Stimulated activated CD8-positive, alpha-beta memory T cell treated with anti-CD3 and anti-CD28 coated beads, Interleukin-4, amount 100 ng/mL, for 24 hours (primary cell): ENCODE measurements around the gene GTF3C6.
A peak's percentile ranks its signal among the peaks of the same experiment; 100 is the strongest.
"Not testable (repeated sequence)": the region's sequence is repeated elsewhere in the genome, so short reads cannot be mapped to it uniquely, and the experiment has no call there.

Source experiments
- DNase-seq: peaks from one replicate; pipeline ENCODE4 v3.0.0-alpha.2; 2020; ENCODE audit warnings: low read depth

Gene GTF3C6, protein sequence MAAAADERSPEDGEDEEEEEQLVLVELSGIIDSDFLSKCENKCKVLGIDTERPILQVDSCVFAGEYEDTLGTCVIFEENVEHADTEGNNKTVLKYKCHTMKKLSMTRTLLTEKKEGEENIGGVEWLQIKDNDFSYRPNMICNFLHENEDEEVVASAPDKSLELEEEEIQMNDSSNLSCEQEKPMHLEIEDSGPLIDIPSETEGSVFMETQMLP

GRCh38 chr6:110958329-110959192, at the start of gene GTF3C6:
GTF3C6 (plus strand) TSS chr6:110958706; CDS start chr6:110958770, 64 bp downstream.
- DNase-seq: peak; percentile 83

DNA sequence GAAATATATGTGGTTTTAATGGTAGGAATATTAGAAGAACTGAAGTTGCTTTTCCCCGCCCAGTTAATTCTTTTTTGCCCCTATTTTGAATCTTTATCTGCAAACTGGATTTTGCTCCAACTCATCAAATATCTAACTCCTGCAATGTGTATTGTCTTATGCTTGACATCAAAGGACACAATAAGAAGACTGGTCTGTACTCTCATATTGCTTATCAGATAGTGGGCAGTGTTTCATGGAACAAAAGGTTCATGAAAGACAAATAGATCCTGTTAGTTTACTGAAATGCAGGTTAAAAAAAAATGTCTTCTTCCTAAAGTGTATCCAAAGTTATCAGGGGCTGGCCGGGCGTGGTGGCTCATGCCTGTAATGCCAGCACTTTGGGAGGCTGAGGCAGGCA, 27.7 kb upstream of the GTF3C6 start:
- DNase-seq: no peak

GRCh38 chr6:110933912-110934311, 24.6 kb upstream of the GTF3C6 start:
- DNase-seq: no peak

GRCh38 chr6:110934381-110934898, 24.1 kb upstream of the GTF3C6 start:
- DNase-seq: no peak

GRCh38 chr6:110935171-110935570, 23.3 kb upstream of the GTF3C6 start:
- DNase-seq: no peak

DNA sequence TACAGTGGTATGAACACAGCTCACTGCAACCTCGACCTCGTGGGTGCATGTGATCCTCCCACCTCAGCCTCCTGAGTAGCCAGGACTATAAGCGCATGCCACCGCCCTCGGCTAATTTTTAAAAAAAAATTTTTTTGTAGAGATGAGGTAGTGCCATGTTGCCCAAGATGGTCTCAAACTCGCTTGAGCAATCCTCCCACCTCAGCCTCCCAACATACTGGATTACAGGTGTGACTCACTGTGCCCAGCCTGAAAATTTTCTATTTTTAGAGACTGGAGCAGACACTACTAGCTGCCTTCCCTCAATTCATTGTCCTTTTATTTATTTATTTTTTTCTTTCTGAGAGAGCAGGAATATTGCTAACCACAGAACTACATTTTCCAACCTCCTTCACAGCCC, 20.3 kb upstream of the GTF3C6 start:
- DNase-seq: no peak

GRCh38 chr6:110939429-110940200, 18.9 kb upstream of the GTF3C6 start:
- no peak for DNase-seq

- DNase-seq: no peak
Observed at GRCh38 chr6:110944681-110945151, 13.8 kb upstream of the GTF3C6 start.

DNA sequence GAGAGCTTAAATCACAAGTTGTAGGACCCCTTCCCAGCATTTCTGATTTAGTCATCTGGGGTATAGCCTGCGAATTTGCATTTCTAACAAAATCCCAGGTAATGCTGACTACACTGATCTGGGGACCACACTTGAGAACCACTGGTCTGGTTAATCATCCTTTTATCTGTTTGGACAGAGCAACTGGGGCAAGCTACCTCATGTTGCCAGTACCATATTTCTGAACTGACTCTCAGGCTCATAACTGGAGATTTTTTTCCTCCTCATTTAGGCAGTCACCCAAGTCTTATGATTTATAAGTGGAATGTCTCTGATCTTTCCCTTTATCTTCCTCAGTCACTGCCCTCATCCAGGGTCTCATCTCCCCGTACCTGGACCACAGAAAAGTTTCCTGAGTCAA, 12.0 kb upstream of the GTF3C6 start:
- DNase-seq: no peak

DNA sequence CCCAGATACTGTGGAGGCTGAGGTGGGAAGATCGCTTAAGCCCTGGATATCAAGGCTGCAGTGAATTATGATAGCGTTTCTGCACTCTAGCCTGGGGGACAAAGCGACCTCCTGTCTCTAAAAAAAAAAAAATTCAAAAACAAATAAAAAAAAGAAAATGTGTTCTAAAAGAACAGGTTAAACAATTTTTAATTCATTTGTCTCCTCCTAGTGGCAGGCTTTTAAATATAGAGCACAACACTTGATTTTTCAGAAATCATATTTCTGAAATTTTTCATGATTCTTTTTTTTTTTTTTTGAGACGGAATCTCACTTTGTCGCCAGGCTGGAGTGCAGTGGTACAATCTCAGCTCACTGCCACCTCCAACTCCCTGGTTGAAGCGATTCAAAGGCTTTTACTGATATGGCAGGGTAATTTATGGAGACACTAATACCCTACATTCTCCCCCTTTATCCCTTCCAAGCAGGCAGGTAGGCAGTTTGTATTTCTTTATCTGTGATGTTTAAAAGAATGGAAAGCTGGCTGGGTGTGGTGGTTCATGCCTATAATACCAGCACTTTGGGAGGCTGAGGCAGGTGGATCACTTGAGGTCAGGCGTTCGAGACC, 8.7 kb upstream of the GTF3C6 start:
- DNase-seq: no peak

DNA sequence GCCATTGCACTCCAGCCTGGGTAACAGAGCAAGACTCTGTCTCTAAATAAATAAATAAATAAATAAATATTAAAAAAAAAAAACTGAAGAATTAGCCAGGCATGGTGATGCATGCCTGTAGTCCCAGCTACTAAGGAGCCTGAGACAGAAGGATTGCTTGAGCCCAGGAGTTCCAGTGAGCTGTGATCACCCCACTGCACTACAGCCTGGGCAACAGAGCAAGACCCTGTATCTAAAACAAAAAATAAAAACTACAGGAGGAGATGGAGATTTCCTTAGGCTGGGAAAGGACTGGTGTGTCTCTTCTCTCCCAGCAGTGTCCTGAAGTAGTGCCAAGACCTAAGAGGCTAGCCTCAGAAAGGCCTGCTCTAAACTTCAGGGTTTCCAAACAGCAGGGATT, 8.1 kb upstream of the GTF3C6 start:
- DNase-seq: no peak

GRCh38 chr6:110951008-110951407, 7.5 kb upstream of the GTF3C6 start:
- DNase-seq: no peak

- DNase-seq: no peak
Observed at GRCh38 chr6:110951986-110952794, 6.3 kb upstream of the GTF3C6 start.

GRCh38 chr6:110953633-110954303, 4.7 kb upstream of the GTF3C6 start:
- no peak for DNase-seq

DNA sequence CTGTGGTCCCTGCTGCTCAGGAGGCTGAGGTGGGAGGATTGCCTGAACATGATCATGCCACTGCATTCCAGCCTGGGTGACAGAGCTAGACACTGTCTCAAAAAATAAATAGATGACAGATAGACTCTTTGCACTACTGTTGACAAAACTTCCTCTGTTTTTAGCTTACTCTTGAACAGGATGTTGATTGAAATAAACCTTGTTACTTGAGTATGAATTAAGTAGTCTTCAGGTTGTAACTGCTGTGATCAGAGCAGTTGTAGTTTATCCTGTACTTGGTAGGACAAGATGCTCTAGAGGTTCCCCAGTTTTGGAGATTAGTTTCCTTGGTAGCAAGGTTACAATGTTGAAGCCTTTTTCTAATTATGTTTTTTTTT, 1.5 kb downstream of the GTF3C6 start:
- DNase-seq: no peak

GRCh38 chr6:110962636-110963035, 4.1 kb downstream of the GTF3C6 start:
- not testable (repeated sequence) for DNase-seq

- no peak for DNase-seq
Observed at GRCh38 chr6:110965629-110966229, 7.2 kb downstream of the GTF3C6 start.

DNA sequence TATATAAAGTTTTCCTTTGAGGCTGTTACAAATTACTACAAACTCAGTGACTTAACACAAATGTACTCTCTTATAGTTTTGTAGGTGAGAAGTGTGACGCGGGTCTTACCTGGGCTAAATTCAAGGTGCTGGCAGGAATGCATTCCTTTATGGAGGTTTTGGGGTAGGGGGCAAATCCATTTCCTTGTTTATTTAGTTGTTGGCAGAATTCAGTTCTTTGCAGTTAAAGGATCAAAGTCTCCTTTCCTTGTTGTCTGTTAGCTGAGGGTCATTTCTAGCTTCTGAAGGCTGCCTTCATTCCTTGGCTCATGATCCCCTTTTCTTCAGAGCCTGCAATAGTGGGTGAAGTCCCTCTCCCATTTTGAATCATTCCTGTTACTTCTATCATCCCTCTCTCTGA, 10.2 kb downstream of the GTF3C6 start:
- not testable (repeated sequence) for DNase-seq

DNA sequence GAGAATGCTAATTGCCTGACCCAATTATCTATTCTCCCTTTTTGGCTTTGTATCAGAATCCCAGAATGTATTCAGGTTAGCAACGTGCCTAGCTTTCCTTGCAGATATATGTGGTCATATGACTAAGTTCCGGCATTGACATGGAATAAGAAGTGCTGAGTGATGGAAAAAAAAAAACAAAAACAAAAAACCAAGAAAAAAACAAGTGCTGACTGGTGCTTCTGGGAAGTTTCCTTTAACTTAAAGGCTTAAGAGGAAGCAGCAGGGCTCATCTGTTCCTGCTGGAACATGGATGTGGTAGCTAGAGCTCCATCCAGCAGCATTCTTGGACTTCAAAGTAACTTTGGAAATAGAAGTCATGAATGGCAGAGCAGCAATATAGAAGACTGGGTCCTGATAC, 13.0 kb downstream of the GTF3C6 start:
- DNase-seq: no peak

DNA sequence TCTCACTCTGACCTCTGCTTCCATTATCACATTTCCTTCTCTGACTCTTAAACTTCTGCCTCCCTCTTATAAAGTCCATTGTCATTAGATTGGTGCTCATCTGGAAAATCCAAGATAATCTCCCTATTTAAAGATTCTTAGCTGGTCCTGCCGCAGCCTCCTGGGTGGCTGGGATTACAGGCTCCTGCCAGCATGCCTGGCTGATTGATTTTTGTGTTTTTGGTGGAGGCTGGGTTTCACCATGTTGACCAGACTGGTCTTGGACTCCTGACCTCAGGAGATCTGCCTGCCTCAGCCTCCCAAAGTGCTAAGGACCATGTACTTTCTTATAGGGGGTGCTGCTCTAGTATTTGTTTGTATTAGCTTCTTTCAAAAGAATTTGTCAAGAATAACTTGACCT, 18.1 kb downstream of the GTF3C6 start:
- no peak for DNase-seq
